D721Med (cell line): ENCODE results near the gene TRDN.

Experiments used
- DNase-seq: peaks from one replicate; pipeline ENCODE4 v3.0.0; 2011; ENCODE audit warnings: low spot score; ENCODE audit not compliant: insufficient read length
- FAIRE-seq: peaks from 2 replicates; lab custom pipeline; 2011; peaks lifted over from hg19 to GRCh38; lab: Jason Lieb, UNC
- CTCF ChIP-seq: IDR thresholded peaks from 2 replicates; pipeline ENCODE4 v1.5.1; 2012; ENCODE audit warnings: mild to moderate bottlenecking, control low read depth; ENCODE audit not compliant: insufficient read depth; ENCODE audit errors: missing control alignments

TRDN gene

DNA sequence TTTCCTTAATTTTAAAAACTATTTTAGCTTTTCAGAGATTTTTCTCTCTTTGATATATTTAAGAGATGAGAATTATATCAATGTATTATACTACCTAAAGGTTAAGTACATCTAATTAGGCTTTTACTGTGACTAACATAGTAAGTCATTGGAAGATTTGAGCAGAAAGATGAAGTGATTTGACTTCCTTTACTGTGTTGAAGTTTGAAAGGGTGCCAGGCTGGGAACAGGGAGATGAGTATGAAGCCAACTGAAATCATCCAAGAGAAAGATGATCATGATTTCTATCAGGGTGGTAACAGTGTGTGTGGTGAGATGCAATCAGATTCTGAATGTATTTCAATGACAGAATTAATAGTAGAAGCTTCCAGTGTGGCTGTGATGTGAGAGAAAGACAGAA, 87.3 kb downstream of the TRDN start:
- no peak for FAIRE-seq
- DNase-seq = no peak
- no peak for TF ChIP-seq CTCF

- DNase-seq = no peak
Observed at GRCh38 chr6:123547216-123547978, 89.4 kb downstream of the TRDN start.

GRCh38 chr6:123546537-123546936, 90.2 kb downstream of the TRDN start:
- DNase-seq (no peak), FAIRE-seq (no peak)
- TF ChIP-seq CTCF = no peak

More at GRCh38 chr6:123547216-123547978, 89.4 kb downstream of the TRDN start:
- no peak for FAIRE-seq
- no peak for TF ChIP-seq CTCF

- FAIRE-seq (no peak), DNase-seq (no peak)
- no peak for TF ChIP-seq CTCF
Observed at GRCh38 chr6:123541462-123541861, 95.3 kb downstream of the TRDN start.

- no peak for TF ChIP-seq CTCF
- DNase-seq (no peak), FAIRE-seq (no peak)
Observed at GRCh38 chr6:123533862-123534648, 102.7 kb downstream of the TRDN start.

DNA sequence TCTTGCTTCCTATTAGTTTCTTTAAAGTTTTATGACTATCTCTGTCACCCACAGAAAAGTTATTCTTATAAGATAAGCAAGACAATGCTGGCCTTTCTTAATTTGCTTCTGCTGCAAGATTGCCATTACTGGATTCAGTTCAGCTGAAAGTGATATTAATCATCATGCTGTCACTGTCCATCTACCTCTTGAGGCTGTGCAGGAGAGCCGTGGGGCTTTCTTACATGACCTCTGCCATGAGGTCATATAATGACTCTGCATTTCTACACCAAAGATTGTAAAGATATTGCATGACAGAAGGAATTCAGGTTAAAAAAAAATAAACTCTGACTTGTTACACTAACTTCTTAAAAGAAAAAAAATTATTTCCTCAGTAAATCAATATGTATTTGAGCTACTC, 106.9 kb downstream of the TRDN start:
- FAIRE-seq (no peak), DNase-seq (no peak)
- no peak for TF ChIP-seq CTCF
